Endothelial cell of umbilical vein (primary cell): ENCODE measurements around the gene HDAC5. TPM values are rescaled to one million over a fixed set of nuclear protein-coding genes. Genes with fewer than 3 reads are reported as not detected.
A peak's percentile ranks its signal among the peaks of the same experiment; 100 is the strongest.
"Not testable (repeated sequence)": the region's sequence is repeated elsewhere in the genome, so short reads cannot be mapped to it uniquely, and the experiment has no call there.

Experiments
- BruUV-seq: library from RNA; stranded (reverse); fragments of 400-500 nt; replicated peaks from 2 replicates; lab custom pipeline; 2021; lab: Mats Ljungman, UMichigan
- CTCF ChIA-PET: fragments of 300-600, 350-600 bp; sonication (Branson Sonifier 250); formaldehyde crosslinking; loops from one replicate; lab custom pipeline; 2021; ENCODE audit warnings: antibody characterized with exemption, inconsistent platforms; lab: Charles Lee
- POLR2A ChIA-PET: fragments of 300-600, 350-600 bp; sonication (Branson Sonifier 250); formaldehyde crosslinking; loops from one replicate; lab custom pipeline; 2021; ENCODE audit warnings: antibody characterized with exemption, inconsistent platforms; lab: Charles Lee
- DNase-seq: peaks from one replicate; pipeline ENCODE4 v3.0.0-alpha.2; 2011; ENCODE audit warnings: low read depth, low spot score
- FAIRE-seq: peaks from 2 replicates; lab custom pipeline; 2011; peaks lifted over from hg19 to GRCh38; lab: Jason Lieb, UNC
- H2AFZ ChIP-seq: 2 replicates; pipeline ENCODE4 v1.6.0; 2012; ENCODE audit warnings: low read depth, low read length, control low read depth, inconsistent platforms
- H3K27ac ChIP-seq: 2 replicates; pipeline ENCODE4 v1.5.1; 2011; ENCODE audit warnings: low read depth, mild to moderate bottlenecking, control low read depth, low read length, moderate library complexity; ENCODE audit not compliant: insufficient read depth
- H3K27me3 ChIP-seq, 2 experiments: 2 replicates each; pipeline versions ENCODE4 v1.6.0 to v1.6.1; 2011; ENCODE audit warnings: low read length in 2 of 2, mixed read lengths in 1 of 2; ENCODE audit not compliant: control insufficient read depth in 2 of 2, insufficient read depth in 2 of 2
- H3K36me3 ChIP-seq, 2 experiments: 2 replicates in 1 of 2; 3 replicates in 1 of 2; pipeline ENCODE4 v1.5.1; 2011; ENCODE audit warnings: low read length in 2 of 2, mild to moderate bottlenecking in 1 of 2, moderate library complexity in 1 of 2; ENCODE audit not compliant: control insufficient read depth in 2 of 2, insufficient read depth in 2 of 2; ENCODE audit errors: extremely low read depth in 1 of 2
- H3K4me1 ChIP-seq: 3 replicates; pipeline ENCODE4 v1.5.1; 2011; ENCODE audit warnings: mild to moderate bottlenecking, low read length; ENCODE audit not compliant: control insufficient read depth, insufficient read depth; ENCODE audit errors: extremely low read depth
- H3K4me2 ChIP-seq: 2 replicates; pipeline ENCODE4 v1.6.1; 2011; ENCODE audit warnings: low read length, control low read depth, mixed read lengths; ENCODE audit not compliant: insufficient read depth
- H3K4me3 ChIP-seq, 3 experiments: fragments of 200-600 bp in 1 of 3; sonication (generic), shearing (Covaris generic) in 1 of 3; replicated peaks in 1 of 3; 2 replicates each; pipeline ENCODE4 v1.5.1; 2011 to 2016; ENCODE audit warnings: control low read depth in 3 of 3, low read length in 3 of 3, mild to moderate bottlenecking in 2 of 3, inconsistent platforms in 1 of 3, low read depth in 1 of 3, moderate library complexity in 1 of 3; ENCODE audit not compliant: insufficient read depth in 1 of 3
- H3K79me2 ChIP-seq: 2 replicates; pipeline ENCODE4 v1.6.0; 2012; ENCODE audit warnings: low read length, inconsistent platforms; ENCODE audit not compliant: control insufficient read depth, insufficient read depth
- H3K9ac ChIP-seq: replicated peaks from 2 replicates; pipeline ENCODE3; 2011; ENCODE audit warnings: low read length, control low read depth; ENCODE audit not compliant: insufficient read depth; ENCODE audit errors: extremely low read depth
- H3K9me1 ChIP-seq: replicated peaks from 3 replicates; pipeline ENCODE4 v1.6.0; 2011; ENCODE audit warnings: mild to moderate bottlenecking, low read length; ENCODE audit not compliant: control insufficient read depth, insufficient read depth; ENCODE audit errors: extremely low read depth
- H3K9me3 ChIP-seq: replicated peaks from 2 replicates; pipeline ENCODE4 v1.5.1; 2012; ENCODE audit warnings: low read length, inconsistent platforms; ENCODE audit not compliant: control insufficient read depth, insufficient read depth
- H4K20me1 ChIP-seq: replicated peaks from 2 replicates; pipeline ENCODE3; 2011; ENCODE audit warnings: mild to moderate bottlenecking, low read length; ENCODE audit not compliant: control insufficient read depth, insufficient read depth; ENCODE audit errors: extremely low read depth
- EZH2 ChIP-seq: IDR thresholded peaks from 2 replicates; pipeline ENCODE4 v1.6.1; 2012; ENCODE audit warnings: borderline replicate concordance, low read depth, mild to moderate bottlenecking, moderate library complexity, low read length, inconsistent platforms; ENCODE audit not compliant: severe bottlenecking
- GATA2 ChIP-seq: IDR thresholded peaks from 2 replicates; pipeline ENCODE4 v1.7.0; 2011; ENCODE audit warnings: low read depth, mild to moderate bottlenecking, moderate library complexity, mixed read lengths, low read length; ENCODE audit not compliant: insufficient read length, insufficient read depth
- JUN ChIP-seq: IDR thresholded peaks from 2 replicates; pipeline ENCODE4 v1.6.1; 2011; ENCODE audit warnings: borderline replicate concordance, low read depth; ENCODE audit not compliant: insufficient read length, insufficient read depth
- MYC ChIP-seq: IDR thresholded peaks from one replicate; pipeline ENCODE4 v1.6.1; 2011; ENCODE audit warnings: mild to moderate bottlenecking, low read depth, low read length
- POLR2A ChIP-seq: IDR thresholded peaks from 2 replicates; pipeline ENCODE4 v1.6.1; 2012; ENCODE audit warnings: low read depth, mild to moderate bottlenecking, control low read depth, low read length
- POLR2AphosphoS5 ChIP-seq: IDR thresholded peaks from 2 replicates; pipeline ENCODE4 v1.6.1; 2012; ENCODE audit warnings: low read depth, mild to moderate bottlenecking, control low read depth, low read length, moderate library complexity; ENCODE audit not compliant: insufficient read depth
- dilution Hi-C: fragments of 300-500 bp; cut with MboI; formaldehyde crosslinking; loops from one replicate; pipeline ENCODE4 v1.15.0; 2019; ENCODE audit warnings: low sequenced_read_pairs; ENCODE audit not compliant: extremely low pct_ligation_motif_present
- intact Hi-C: fragments of 100-400 bp; cut with micrococcal nuclease; formaldehyde crosslinking; loops from one replicate; pipeline ENCODE4 v1.10.0; 2022
- polyA plus RNA-seq, 4 experiments: library from polyadenylated mRNA; depleted of rRNA in 3 of 4; stranded (reverse) in 3 of 4; unstranded in 1 of 4; fragments of >200 nt; gene quantifications; 2 replicates each; pipeline versions ENCODE4 v1.2.1 to v1.2.3, GENCODE V29; 2011 to 2012; ENCODE audit warnings: missing spikeins in 1 of 4
- total RNA-seq: library from RNA; stranded (reverse); gene quantifications from 2 replicates; pipeline ENCODE4 v1.2.3, GENCODE V29; 2021
- TF ChIP-seq, protein P1 (sequence below): IDR thresholded peaks from 2 replicates; pipeline ENCODE4 v1.6.1; 2011; ENCODE audit not compliant: insufficient read depth, insufficient read length
- TF ChIP-seq, protein P2 (sequence below), 2 donors: IDR thresholded peaks; 1 replicate in 1 of 2; 2 replicates in 1 of 2; pipeline ENCODE4 v1.5.1; 2011; ENCODE audit warnings: low read length in 2 of 2, mild to moderate bottlenecking in 2 of 2, moderate library complexity in 2 of 2, control low read depth in 1 of 2, inconsistent platforms in 1 of 2, low read depth in 1 of 2; ENCODE audit not compliant: insufficient read depth in 1 of 2; ENCODE audit errors: extremely low read depth in 1 of 2

The HDAC5 gene
- total and polyA plus RNA-seq, 2 donors (not counting 3 experiments of a cell fraction or from before 2014, with no cell fraction given) = 35.4 to 40.4 TPM

DNA sequence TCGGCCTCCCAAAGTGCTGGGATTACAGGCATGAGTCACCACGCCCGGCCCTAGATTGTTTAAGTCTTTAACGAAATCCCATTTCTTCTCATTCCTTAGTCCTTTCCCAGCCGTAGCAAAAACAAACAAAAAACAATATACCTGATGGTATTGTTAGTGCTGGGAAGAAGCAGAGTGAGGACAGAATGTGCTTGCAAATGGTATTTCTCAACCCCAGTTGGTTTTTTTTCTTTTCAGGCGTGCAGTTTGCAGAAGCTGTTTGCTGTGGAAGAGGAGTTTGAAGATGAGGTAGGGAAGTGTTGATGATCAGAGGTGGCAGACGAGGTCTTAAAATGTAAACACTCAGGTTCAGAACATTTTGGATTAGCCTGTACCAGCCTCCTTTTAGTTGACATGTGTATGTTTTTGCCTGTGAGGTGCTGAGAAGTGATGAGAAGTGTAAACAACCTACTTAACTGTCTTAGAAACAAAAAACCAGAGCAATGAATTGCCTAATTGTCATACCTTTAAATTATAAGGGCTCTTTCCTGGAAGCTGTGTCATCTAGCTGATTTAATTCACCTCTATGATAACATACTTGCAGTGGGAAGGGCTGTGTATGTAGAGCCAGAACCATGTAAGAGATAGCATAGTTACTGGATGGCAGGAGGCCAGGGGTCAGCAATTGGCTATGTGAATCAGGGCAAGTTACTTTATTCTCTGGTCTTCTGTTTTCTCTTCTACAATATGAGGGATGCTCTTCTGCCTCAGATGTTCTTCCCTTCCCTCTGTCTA lies 21.7 kb upstream of the HDAC5 start:
- Histone ChIP-seq H4K20me1 (no peaks in the 10 kb centered on the region), H3K27ac (no peak overlapping the region), H3K9me3 (no peaks in the 10 kb centered on the region), H3K79me2 (peaks cover 19% of the 10 kb centered on the region), H3K9me1 (no peaks in the 10 kb centered on the region), H3K27me3 (no peaks in the 10 kb centered on the region), H3K4me3 (no peak overlapping the region), H3K4me2 (no peak overlapping the region), H2AFZ (no peak overlapping the region), H3K4me1 (peaks cover 7% of the 10 kb centered on the region), H3K9ac (no peak overlapping the region), H3K36me3 (peaks cover 2% of the 10 kb centered on the region in 2 experiments)
- BruUV-seq = no TSS peak
- DNase-seq (no peak), FAIRE-seq (peak; percentile 46)
- dilution Hi-C loops = no loop called here
- POLR2A ChIA-PET = interaction anchor here (0.6 kb wide), 1 partner anchor 591 kb away, joined by 4 read pairs; no protein-coding TSS in a partner anchor
- TF ChIP-seq, protein P1, sequence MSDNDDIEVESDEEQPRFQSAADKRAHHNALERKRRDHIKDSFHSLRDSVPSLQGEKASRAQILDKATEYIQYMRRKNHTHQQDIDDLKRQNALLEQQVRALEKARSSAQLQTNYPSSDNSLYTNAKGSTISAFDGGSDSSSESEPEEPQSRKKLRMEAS = no peak
- TF ChIP-seq, protein P2, sequence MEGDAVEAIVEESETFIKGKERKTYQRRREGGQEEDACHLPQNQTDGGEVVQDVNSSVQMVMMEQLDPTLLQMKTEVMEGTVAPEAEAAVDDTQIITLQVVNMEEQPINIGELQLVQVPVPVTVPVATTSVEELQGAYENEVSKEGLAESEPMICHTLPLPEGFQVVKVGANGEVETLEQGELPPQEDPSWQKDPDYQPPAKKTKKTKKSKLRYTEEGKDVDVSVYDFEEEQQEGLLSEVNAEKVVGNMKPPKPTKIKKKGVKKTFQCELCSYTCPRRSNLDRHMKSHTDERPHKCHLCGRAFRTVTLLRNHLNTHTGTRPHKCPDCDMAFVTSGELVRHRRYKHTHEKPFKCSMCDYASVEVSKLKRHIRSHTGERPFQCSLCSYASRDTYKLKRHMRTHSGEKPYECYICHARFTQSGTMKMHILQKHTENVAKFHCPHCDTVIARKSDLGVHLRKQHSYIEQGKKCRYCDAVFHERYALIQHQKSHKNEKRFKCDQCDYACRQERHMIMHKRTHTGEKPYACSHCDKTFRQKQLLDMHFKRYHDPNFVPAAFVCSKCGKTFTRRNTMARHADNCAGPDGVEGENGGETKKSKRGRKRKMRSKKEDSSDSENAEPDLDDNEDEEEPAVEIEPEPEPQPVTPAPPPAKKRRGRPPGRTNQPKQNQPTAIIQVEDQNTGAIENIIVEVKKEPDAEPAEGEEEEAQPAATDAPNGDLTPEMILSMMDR (IDR thresholded peaks at IDR 0.05; ENCODE audit: extremely low read depth in 1 of 2, insufficient read depth in 1 of 2, low read depth in 1 of 2, low read length in 2 of 2) = no peak
- TF ChIP-seq EZH2 (no peak), POLR2AphosphoS5 (no peak), MYC (no peak), GATA2 (no peak), POLR2A (no peak), JUN (no peak)
- intact Hi-C loops = no loop called here
- CTCF ChIA-PET = interaction anchor here (1.1 to 1.3 kb wide), 2 partner anchors 22 to 23 kb away, joined by 3 to 4 read pairs; partner anchors contain the start of gene HDAC5

DNA sequence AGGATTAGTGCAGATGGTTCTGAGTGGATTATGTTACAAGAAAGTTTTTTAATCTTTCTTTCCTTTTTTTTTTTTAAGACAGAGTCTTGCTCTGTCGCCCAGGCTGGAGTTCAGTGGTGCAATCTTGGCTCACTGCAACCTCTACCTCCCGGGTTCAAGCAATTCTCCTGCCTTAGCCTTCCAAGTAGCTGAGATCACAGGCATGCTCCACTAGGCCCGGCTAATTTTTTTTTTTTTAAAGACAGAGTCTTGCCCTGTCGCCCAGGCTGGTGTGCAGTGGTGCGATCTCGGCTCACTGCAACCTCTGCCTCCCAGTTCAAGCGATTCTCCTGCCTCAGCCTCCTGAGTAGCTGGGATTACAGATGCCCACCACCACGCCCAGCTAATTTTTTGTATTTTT lies 20.5 kb upstream of the HDAC5 start:
- H2AFZ ChIP-seq, H3K4me2 ChIP-seq, H4K20me1 ChIP-seq, H3K4me1 ChIP-seq, H3K27ac ChIP-seq, H3K9me1 ChIP-seq, FAIRE-seq, H3K27me3 ChIP-seq, dilution Hi-C loops, BruUV-seq, H3K36me3 ChIP-seq, H3K9me3 ChIP-seq, H3K4me3 ChIP-seq, DNase-seq, intact Hi-C loops, H3K9ac ChIP-seq: not testable (repeated sequence)
- peaks cover 12% of the 10 kb centered on the region for H3K79me2 ChIP-seq
- ChIA-PET CTCF (interaction anchor here (1.1 to 1.3 kb wide), 2 partner anchors 21 to 24 kb away, joined by 3 to 4 read pairs; partner anchors contain the start of gene HDAC5), POLR2A (interaction anchor here (0.7 kb wide), 1 partner anchor 136 kb away, joined by 3 read pairs; no protein-coding TSS in a partner anchor)
